ENCODE data around the gene ROR1. TPM values are rescaled to one million over a fixed set of nuclear protein-coding genes. Genes with fewer than 3 reads are reported as not detected.

ROR1 gene
- total and polyA plus RNA-seq, 2 of the 4 experiments (the other 2 are of a cell fraction): 4.4 to 10.0 TPM

DNA sequence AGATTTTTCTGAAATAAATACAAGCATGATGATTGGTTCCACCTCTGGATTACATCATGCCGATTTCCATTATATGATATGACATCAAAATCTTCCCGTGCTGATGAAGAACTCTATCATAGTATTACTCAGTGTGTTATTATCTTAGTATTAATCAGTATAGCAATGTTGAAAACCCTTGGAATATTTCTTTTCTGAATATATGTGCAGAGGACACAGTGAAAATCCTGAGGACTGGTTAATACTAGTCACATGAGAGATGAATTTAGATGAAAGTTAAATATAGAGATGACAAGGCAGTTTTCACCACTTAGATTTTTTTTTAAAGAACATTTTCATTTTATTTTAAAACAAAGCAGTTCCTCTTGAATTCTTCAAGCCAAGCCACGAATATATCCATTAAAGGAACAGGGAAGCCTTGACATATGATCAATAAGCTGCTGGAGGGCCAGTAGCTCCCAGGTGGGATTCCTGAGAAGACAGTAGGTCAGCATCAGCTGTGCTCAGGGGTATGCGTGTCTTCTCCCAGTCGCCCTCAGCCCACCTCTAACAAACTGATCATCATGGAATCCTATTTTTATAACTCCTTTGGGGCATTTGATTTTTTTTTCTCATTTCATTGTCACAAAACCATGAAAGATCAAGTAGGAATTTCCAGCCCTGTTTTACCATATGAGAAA lies 373.4 kb downstream of the ROR1 start:
- 0 out of 2 replicates have a peak, but pooled peaks cover 3% of the 10 kb centered on the region for H3K9me1 ChIP-seq (ENCODE audit: insufficient read depth, low read length)
- H3K9me3 ChIP-seq (ENCODE audit: control insufficient read depth, insufficient read depth, low read length): no peaks in the 10 kb centered on the region
- no peak overlapping the region for H3K56ac ChIP-seq (ENCODE audit: extremely low read depth, insufficient read depth, low read length)
- dilution Hi-C loops (cut with HindIII; ENCODE audit: low sequenced_read_pairs, unreplicated experiment): no loop called here
- H3K79me1 ChIP-seq (ENCODE audit: low read depth in 1 of 2, low read length in 2 of 2): no peaks in the 10 kb centered on the region
- no peak overlapping the region for H3K4me2 ChIP-seq (ENCODE audit: low read depth, low read length)
- DNase-seq (no peak), ATAC-seq (ENCODE audit: low read depth) (no peak)
- no peak overlapping the region for H3K23ac ChIP-seq (ENCODE audit: low read depth, low read length)
- H4K20me1 ChIP-seq (ENCODE audit: insufficient read depth, low read length): no peaks in the 10 kb centered on the region
- no peak overlapping the region for H3K9ac ChIP-seq (ENCODE audit: low read depth, low read length)
- H2AFZ ChIP-seq (replicated peaks; ENCODE audit: low read length, poor library complexity): no peak overlapping the region
- H3K27me3 ChIP-seq (ENCODE audit: control insufficient read depth, insufficient read depth, low read length): no peaks in the 10 kb centered on the region
- ChIA-PET POLR2A (ENCODE audit: unreplicated experiment) (no interaction called here), CTCF (interaction anchor here (1.1 to 1.4 kb wide), 2 partner anchors 10 kb away, joined by 3 to 5 read pairs; no protein-coding TSS in a partner anchor)
- H4K91ac ChIP-seq (ENCODE audit: insufficient read depth, low read depth, low read length): no peak overlapping the region
- H3K4me3 ChIP-seq (ENCODE audit: insufficient read depth, low read depth, low read length): no peak overlapping the region
- no peak overlapping the region for H4K5ac ChIP-seq (ENCODE audit: low read depth, low read length)
- TF ChIP-seq, protein P1, sequence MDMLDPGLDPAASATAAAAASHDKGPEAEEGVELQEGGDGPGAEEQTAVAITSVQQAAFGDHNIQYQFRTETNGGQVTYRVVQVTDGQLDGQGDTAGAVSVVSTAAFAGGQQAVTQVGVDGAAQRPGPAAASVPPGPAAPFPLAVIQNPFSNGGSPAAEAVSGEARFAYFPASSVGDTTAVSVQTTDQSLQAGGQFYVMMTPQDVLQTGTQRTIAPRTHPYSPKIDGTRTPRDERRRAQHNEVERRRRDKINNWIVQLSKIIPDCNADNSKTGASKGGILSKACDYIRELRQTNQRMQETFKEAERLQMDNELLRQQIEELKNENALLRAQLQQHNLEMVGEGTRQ (IDR thresholded peaks at IDR 0.05; ENCODE audit: low read depth, low read length): no peak
- H3K14ac ChIP-seq (replicated peaks; ENCODE audit: low read depth, low read length): no peak overlapping the region
- H3K4ac ChIP-seq (ENCODE audit: low read depth, low read length): no peak overlapping the region
- no peak overlapping the region for H4K8ac ChIP-seq (ENCODE audit: low read depth in 2 of 2, low read length in 2 of 2)
- H2BK20ac ChIP-seq (ENCODE audit: low read depth, low read length): no peak overlapping the region
- H2BK5ac ChIP-seq (ENCODE audit: low read depth, low read length, poor library complexity, severe bottlenecking): no peak overlapping the region
- H2AK5ac ChIP-seq (ENCODE audit: low read depth, low read length): no peak overlapping the region
- no peak overlapping the region for H3K18ac ChIP-seq (ENCODE audit: low read depth, low read length)
- intact Hi-C loops (cut with micrococcal nuclease): no loop called here
- H3K27ac ChIP-seq (ENCODE audit: insufficient read depth, low read length): no peak overlapping the region
- no peak overlapping the region for H2AK9ac ChIP-seq (replicated peaks; ENCODE audit: low read depth, low read length, poor library complexity)
- no peak overlapping the region for H2BK120ac ChIP-seq (ENCODE audit: low read depth, low read length)
- H2BK15ac ChIP-seq (ENCODE audit: low read depth, low read length): no peak overlapping the region
- H3K4me1 ChIP-seq (ENCODE audit: control insufficient read depth, insufficient read depth, low read length): no peaks in the 10 kb centered on the region
- BruUV-seq (replicated peaks): no TSS peak
- WGBS, 2 experiments (ENCODE audit: extremely low coverage in 2 of 2, insufficient read length in 1 of 2): no CpG with 5 or more reads among the region's 5 CpGs
- in situ Hi-C loops (cut with MboI; ENCODE audit: low sequenced_read_pairs): loop anchor here (10.0 kb wide), 2 partner anchors 372 to 472 kb away; partner anchors contain the start of gene ROR1
- peaks cover 3% of the 10 kb centered on the region; the same call in 1 of the 2 replicates for H3K36me3 ChIP-seq (ENCODE audit: control insufficient read depth, insufficient read depth, low read length)
